ENCODE results near the gene LMO1.
A peak's percentile ranks its signal among the peaks of the same experiment; 100 is the strongest.

Gene LMO1

DNA sequence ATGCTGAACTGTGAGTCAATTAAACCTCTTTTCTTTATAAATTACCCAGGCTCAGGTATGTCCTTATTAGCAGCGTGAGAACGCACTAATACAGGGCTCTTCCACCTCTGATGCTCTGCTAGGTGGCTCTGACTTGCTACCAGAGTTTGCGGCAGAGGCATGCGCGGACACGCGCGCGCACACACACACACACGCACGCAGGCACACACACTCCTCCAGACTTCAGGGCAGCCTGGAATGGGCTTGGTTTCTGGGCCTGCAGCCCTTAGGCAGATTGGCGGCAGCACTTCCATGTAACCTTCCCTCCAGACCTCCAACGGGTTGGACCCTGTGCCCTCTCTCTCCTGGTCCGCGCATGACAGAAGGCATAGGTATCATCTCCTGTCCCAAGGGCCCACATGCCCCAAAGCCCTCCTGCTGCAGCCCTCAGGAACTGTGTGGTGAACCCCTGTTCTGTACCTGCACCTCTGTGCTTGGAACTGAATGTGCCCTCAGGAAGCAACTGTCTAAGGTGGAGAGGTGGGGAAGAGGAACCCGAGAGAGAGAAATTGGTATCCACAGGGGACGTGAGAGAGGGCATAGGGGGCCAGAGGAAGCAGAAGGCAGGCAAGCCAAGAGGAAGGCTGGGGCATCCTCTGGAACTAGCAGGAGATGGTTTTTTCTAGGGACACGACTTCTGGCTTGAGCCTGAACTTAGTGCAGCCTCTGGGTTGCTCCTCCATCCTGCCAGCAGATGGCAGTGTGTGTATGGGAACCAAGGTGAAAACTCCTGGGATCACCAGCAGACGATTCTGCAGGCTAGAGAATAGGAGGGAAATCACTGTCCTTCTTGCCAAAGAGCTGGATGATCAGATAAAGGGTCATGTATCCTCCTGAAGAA is 71.4 kb downstream of the LMO1 start:
- TF ChIP-seq RAD21 (IDR thresholded peaks at IDR 0.05; ENCODE audit: low read depth) (peak; percentile 79), NFIC (IDR thresholded peaks at IDR 0.05) (no peak)

GRCh38 chr11:8190431-8190830 is 73.2 kb downstream of the LMO1 start:
- no peak for TF ChIP-seq TAF1 (IDR thresholded peaks at IDR 0.05; ENCODE audit: low read depth)
- no peak for TF ChIP-seq TCF12 (IDR thresholded peaks at IDR 0.05; ENCODE audit: low read depth)
- no peak for TF ChIP-seq EGR1 (IDR thresholded peaks at IDR 0.05)
- TF ChIP-seq EP300 (IDR thresholded peaks at IDR 0.05; ENCODE audit: borderline replicate concordance) = no peak
- TF ChIP-seq YY1 (IDR thresholded peaks at IDR 0.05; ENCODE audit: low read depth) = no peak
- TF ChIP-seq CREB1 (IDR thresholded peaks at IDR 0.05; ENCODE audit: low read depth) = no peak
- no peak for TF ChIP-seq RAD21 (IDR thresholded peaks at IDR 0.05; ENCODE audit: low read depth)
- TF ChIP-seq REST (IDR thresholded peaks at IDR 0.05; ENCODE audit: low read depth) = no peak
- TF ChIP-seq NFIC (IDR thresholded peaks at IDR 0.05) = no peak
- no peak for TF ChIP-seq FOXM1 (IDR thresholded peaks at IDR 0.05; ENCODE audit: borderline replicate concordance, low read depth)
- TF ChIP-seq ZBTB7A (IDR thresholded peaks at IDR 0.05; ENCODE audit: low read depth) = no peak
- no peak for TF ChIP-seq CEBPB (IDR thresholded peaks at IDR 0.05)
- TF ChIP-seq TEAD4 (IDR thresholded peaks at IDR 0.05) = no peak
- no peak for TF ChIP-seq MAX (IDR thresholded peaks at IDR 0.05)
- TF ChIP-seq, protein P1, sequence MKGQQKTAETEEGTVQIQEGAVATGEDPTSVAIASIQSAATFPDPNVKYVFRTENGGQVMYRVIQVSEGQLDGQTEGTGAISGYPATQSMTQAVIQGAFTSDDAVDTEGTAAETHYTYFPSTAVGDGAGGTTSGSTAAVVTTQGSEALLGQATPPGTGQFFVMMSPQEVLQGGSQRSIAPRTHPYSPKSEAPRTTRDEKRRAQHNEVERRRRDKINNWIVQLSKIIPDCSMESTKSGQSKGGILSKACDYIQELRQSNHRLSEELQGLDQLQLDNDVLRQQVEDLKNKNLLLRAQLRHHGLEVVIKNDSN (IDR thresholded peaks at IDR 0.05) = no peak

DNA sequence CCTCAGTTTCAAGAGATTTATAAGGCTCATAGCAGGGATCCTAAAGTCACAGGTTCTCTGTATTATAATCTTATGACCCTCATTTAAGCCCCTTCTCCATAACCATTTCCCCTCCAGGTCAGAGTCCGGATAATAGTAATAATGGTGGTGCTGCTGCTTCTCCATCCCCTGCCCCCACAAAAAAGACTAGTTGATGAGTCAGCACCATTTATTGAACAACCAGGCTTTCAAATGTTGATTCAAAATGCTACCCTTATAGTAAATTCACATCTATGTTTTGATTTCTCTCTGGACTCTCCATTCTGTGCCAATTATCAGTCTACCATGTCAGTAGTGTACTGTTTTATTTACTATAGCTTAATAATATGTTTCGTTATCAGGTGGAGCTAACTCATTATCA is 77.2 kb downstream of the LMO1 start:
- no peak for TF ChIP-seq EP300 (IDR thresholded peaks at IDR 0.05; ENCODE audit: borderline replicate concordance)

- no peak for TF ChIP-seq REST (IDR thresholded peaks at IDR 0.05; ENCODE audit: low read depth)
- TF ChIP-seq RAD21 (IDR thresholded peaks at IDR 0.05; ENCODE audit: low read depth) = no peak
- TF ChIP-seq TAF1 (IDR thresholded peaks at IDR 0.05; ENCODE audit: low read depth) = no peak
- TF ChIP-seq CEBPB (IDR thresholded peaks at IDR 0.05) = no peak
- TF ChIP-seq MAX (IDR thresholded peaks at IDR 0.05) = no peak
- no peak for TF ChIP-seq CREB1 (IDR thresholded peaks at IDR 0.05; ENCODE audit: low read depth)
- no peak for TF ChIP-seq YY1 (IDR thresholded peaks at IDR 0.05; ENCODE audit: low read depth)
- no peak for TF ChIP-seq TCF12 (IDR thresholded peaks at IDR 0.05; ENCODE audit: low read depth)
- TF ChIP-seq EGR1 (IDR thresholded peaks at IDR 0.05) = no peak
- no peak for TF ChIP-seq EP300 (IDR thresholded peaks at IDR 0.05; ENCODE audit: borderline replicate concordance)
- TF ChIP-seq TEAD4 (IDR thresholded peaks at IDR 0.05) = no peak
- no peak for TF ChIP-seq FOXM1 (IDR thresholded peaks at IDR 0.05; ENCODE audit: borderline replicate concordance, low read depth)
- no peak for TF ChIP-seq NFIC (IDR thresholded peaks at IDR 0.05)
- no peak for TF ChIP-seq ZBTB7A (IDR thresholded peaks at IDR 0.05; ENCODE audit: low read depth)
- TF ChIP-seq, protein P1 (IDR thresholded peaks at IDR 0.05) = no peak
Measured at GRCh38 chr11:8183111-8183510, 80.6 kb downstream of the LMO1 start.

DNA sequence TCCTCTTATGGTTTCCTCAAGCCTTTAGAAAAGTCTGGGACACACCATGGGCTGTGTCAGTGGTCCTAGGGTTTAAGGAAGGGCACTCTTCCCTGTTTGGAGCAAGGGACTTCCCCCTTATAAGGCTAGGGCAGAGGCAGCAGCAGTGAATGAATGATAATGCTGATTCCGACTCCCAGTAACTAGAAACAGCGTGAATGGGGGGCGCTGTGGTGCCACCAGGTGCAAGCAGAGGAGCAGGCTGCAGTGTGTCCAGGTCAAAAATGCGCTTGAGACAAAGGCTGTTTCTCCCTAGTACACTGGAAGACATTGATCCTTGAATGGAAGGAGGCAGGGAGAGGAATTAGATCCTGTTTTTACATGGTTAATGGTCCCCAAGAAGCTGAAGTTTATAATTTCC is 83.2 kb downstream of the LMO1 start:
- no peak for TF ChIP-seq EGR1 (IDR thresholded peaks at IDR 0.05)
- TF ChIP-seq, protein P1 (IDR thresholded peaks at IDR 0.05) = no peak
- no peak for TF ChIP-seq NFIC (IDR thresholded peaks at IDR 0.05)
- TF ChIP-seq FOXM1 (IDR thresholded peaks at IDR 0.05; ENCODE audit: borderline replicate concordance, low read depth) = no peak

DNA sequence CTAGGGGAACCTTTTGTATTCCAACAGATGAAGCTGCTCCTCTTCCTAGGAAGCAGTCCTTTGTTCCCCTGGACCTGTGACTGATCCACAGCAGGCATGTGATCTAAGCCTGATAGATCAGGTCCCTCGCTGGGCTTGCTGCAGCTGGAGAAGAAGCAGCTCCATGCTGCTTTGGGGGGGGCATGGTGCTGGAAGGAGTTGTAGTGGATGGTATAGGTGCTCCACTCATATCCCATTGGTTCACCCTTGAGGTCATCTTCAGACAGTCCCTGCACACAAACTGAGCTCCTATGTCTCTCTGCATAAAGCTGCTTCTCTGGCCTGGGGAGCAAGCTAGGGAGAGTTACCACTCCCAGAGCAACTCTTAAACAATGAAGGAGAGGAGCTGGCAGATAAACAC is 85.4 kb downstream of the LMO1 start:
- TF ChIP-seq TCF12 (IDR thresholded peaks at IDR 0.05; ENCODE audit: low read depth) (no peak), NFIC (IDR thresholded peaks at IDR 0.05) (no peak), FOXM1 (IDR thresholded peaks at IDR 0.05; ENCODE audit: borderline replicate concordance, low read depth) (no peak), TAF1 (IDR thresholded peaks at IDR 0.05; ENCODE audit: low read depth) (no peak), CREB1 (IDR thresholded peaks at IDR 0.05; ENCODE audit: low read depth) (no peak), YY1 (IDR thresholded peaks at IDR 0.05; ENCODE audit: low read depth) (no peak), TEAD4 (IDR thresholded peaks at IDR 0.05) (no peak), REST (IDR thresholded peaks at IDR 0.05; ENCODE audit: low read depth) (no peak), MAX (IDR thresholded peaks at IDR 0.05) (no peak), ZBTB7A (IDR thresholded peaks at IDR 0.05; ENCODE audit: low read depth) (no peak), CEBPB (IDR thresholded peaks at IDR 0.05) (no peak), EP300 (IDR thresholded peaks at IDR 0.05; ENCODE audit: borderline replicate concordance) (no peak), EGR1 (IDR thresholded peaks at IDR 0.05) (no peak), RAD21 (IDR thresholded peaks at IDR 0.05; ENCODE audit: low read depth) (no peak)
- TF ChIP-seq, protein P1 (IDR thresholded peaks at IDR 0.05) = no peak

Measured in Ishikawa (cell line).